Activated T-helper 1 cell treated with anti-CD3 and anti-CD28 coated beads, Interleukin-12 subunit alpha, Interleukin-12 subunit beta, Interleukin-2, Interleukin-4 antibody, amounts not matched to agents 30 ng/mL and 10 ng/mL and 1 ng/mL, durations not matched to agents 14 hours and 24 hours and 36 hours (primary cell): ENCODE results near the gene ATXN7. TPM values are rescaled to one million over a fixed set of nuclear protein-coding genes. Genes with fewer than 3 reads are reported as not detected.
A peak's percentile ranks its signal among the peaks of the same experiment; 100 is the strongest.

Source experiments
- DNase-seq: peaks from one replicate; pipeline ENCODE4 v3.0.0; 2021; ENCODE audit warnings: low spot score
- H3K27ac Mint-ChIP-seq: one replicate; pipeline ENCODE4 v1.8.0; 2021; ENCODE audit warnings: mild to moderate bottlenecking, mixed read lengths
- H3K27me3 Mint-ChIP-seq: one replicate; pipeline ENCODE4 v1.8.0; 2022; ENCODE audit warnings: mild to moderate bottlenecking, moderate library complexity, mixed read lengths; ENCODE audit not compliant: insufficient read depth
- H3K36me3 Mint-ChIP-seq: one replicate; pipeline ENCODE4 v1.8.0; 2021; ENCODE audit warnings: low read depth, mixed read lengths
- H3K4me1 Mint-ChIP-seq: one replicate; pipeline ENCODE4 v1.8.0; 2021; ENCODE audit warnings: low read depth, mixed read lengths
- H3K4me3 Mint-ChIP-seq: one replicate; pipeline ENCODE4 v1.8.0; 2021; ENCODE audit warnings: mild to moderate bottlenecking, moderate library complexity, mixed read lengths
- H3K9me3 Mint-ChIP-seq: one replicate; pipeline ENCODE4 v1.8.0; 2021; ENCODE audit warnings: mixed read lengths
- intact Hi-C: fragments of 100-400 bp; cut with micrococcal nuclease; formaldehyde crosslinking; loops from one replicate; pipeline ENCODE4 v1.15.1; 2024
- total RNA-seq: library from RNA; stranded (reverse); gene quantifications from 2 replicates; pipeline ENCODE4 v1.2.3, GENCODE V29; 2022

Gene ATXN7
- 40.7 and 48.2 TPM in 2 replicates for total RNA-seq

- Mint-ChIP-seq H3K4me1 (peaks cover 67% of the 10 kb centered on the region), H3K27ac (peak within 1 kb of the TSS; percentile 94), H3K27me3 (no peaks in the 10 kb centered on the region), H3K36me3 (peaks cover 24% of the 10 kb centered on the region), H3K9me3 (no peaks in the 10 kb centered on the region), H3K4me3 (peak within 1 kb of the TSS; percentile 91)
- intact Hi-C loops, result loop anchor here (1.0 to 5.0 kb wide), 5 partner anchors 48 to 619 kb away; partner anchors contain the start of gene PSMD6
- peak; percentile 72 for DNase-seq
Measured at GRCh38 chr3:63863150-63864007, at the start of gene ATXN7, which contains the start of gene THOC7. TSS of gene ATXN7 (plus strand) at chr3:63863867. CDS start at chr3:63912599, 48,732 bp downstream. TSS of gene THOC7 (minus strand) at chr3:63863805. CDS start at chr3:63863790, 15 bp downstream.

DNA sequence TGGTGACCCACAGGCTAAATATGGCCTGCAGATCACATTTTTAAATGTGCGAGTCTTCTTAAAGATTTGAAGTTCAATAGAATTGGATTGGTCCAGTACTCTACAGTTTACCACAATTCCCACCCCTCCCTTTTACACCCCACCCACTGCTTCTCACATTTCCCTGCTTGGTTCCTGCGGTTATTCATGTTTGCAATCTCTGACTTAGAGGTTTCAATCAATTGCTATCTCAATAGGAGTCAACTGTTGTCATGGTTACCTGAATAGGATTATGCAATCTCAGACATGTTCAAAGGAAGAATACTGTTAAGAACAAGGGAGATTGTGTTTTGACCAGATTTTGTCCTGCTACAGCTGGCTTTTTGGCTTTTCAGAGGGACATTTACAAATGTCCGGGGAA, 49.4 kb upstream of the ATXN7 start:
- intact Hi-C loops, result no loop called here

DNA sequence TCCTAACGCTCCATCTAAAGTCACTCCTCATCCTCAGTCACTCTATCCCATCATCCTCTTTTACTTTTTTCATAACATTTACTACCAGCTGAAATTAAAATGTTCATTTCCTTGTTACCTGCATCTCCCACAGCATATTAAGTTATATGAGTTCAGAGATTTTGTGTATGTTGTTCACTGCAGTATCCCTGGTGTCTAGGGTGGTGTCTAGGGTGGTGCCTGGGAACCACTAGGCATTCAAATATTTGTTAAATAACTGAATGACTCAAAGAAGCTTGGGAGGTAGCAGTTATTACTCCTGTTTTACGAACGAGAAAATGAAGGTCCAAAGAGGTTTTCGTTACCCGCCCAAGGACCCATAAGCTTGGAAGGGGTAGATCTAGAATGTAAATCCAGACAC, 46.4 kb upstream of the ATXN7 start:
- Mint-ChIP-seq H3K4me1 (no peaks in the 10 kb centered on the region), H3K9me3 (no peaks in the 10 kb centered on the region), H3K27me3 (no peaks in the 10 kb centered on the region), H3K36me3 (peaks cover 3% of the 10 kb centered on the region), H3K4me3 (no peak overlapping the region), H3K27ac (no peak overlapping the region)
- intact Hi-C loops, result no loop called here
- no peak for DNase-seq

More for the DNA sequence above, 49.4 kb upstream of the ATXN7 start:
- Mint-ChIP-seq H3K4me1 (no peaks in the 10 kb centered on the region), H3K27ac (no peak overlapping the region), H3K36me3 (peaks cover 3% of the 10 kb centered on the region), H3K4me3 (no peak overlapping the region), H3K9me3 (no peaks in the 10 kb centered on the region), H3K27me3 (no peaks in the 10 kb centered on the region)
- no peak for DNase-seq

- Mint-ChIP-seq H3K36me3 (peaks cover 3% of the 10 kb centered on the region), H3K4me1 (no peaks in the 10 kb centered on the region), H3K4me3 (no peak overlapping the region), H3K27me3 (no peaks in the 10 kb centered on the region), H3K9me3 (no peaks in the 10 kb centered on the region), H3K27ac (no peak overlapping the region)
- peak; percentile 34 for DNase-seq
- intact Hi-C loops, result loop anchor here (1.0 kb wide), 1 partner anchor 467 kb away; no protein-coding TSS in a partner anchor
Measured at GRCh38 chr3:63818282-63819150, 45.2 kb upstream of the ATXN7 start.

GRCh38 chr3:63819151-63819398, 44.6 kb upstream of the ATXN7 start, which contains the start of gene C3orf49:
TSS of gene C3orf49 (plus strand) at chr3:63819299. CDS start at chr3:63819472, 173 bp downstream.
- peaks cover 3% of the 10 kb centered on the region for H3K36me3 Mint-ChIP-seq
- H3K27ac Mint-ChIP-seq, result no peak within 1 kb of the TSS
- H3K4me3 Mint-ChIP-seq, result no peak within 1 kb of the TSS
- no peak for DNase-seq
- H3K27me3 Mint-ChIP-seq, result no peaks in the 10 kb centered on the region
- no peaks in the 10 kb centered on the region for H3K4me1 Mint-ChIP-seq
- intact Hi-C loops, result no loop called here
- no peaks in the 10 kb centered on the region for H3K9me3 Mint-ChIP-seq

DNA sequence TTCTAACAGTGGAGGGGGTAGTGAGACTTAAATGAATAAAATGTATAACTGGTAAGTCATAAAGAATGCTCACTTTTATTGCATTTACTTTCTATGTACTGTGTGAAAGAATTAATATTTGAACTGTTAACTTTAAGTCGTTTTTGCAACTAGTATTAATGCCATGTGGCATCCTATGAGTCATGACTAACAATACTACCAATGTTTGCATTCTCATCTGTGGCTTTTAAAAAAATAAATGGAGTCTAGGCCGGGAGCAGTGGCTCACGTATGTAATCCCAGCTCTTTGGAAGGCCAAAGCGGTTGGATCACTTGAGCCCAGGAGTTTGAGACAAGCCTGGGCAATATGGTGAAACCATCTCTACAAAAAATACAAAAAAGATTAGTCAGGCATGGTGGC, 39.4 kb upstream of the ATXN7 start:
- no peak overlapping the region for H3K27ac Mint-ChIP-seq
- intact Hi-C loops, result no loop called here

GRCh38 chr3:63830526-63830925, 33.1 kb upstream of the ATXN7 start:
- Mint-ChIP-seq H3K36me3 (peaks cover 22% of the 10 kb centered on the region), H3K4me3 (no peak overlapping the region), H3K4me1 (no peaks in the 10 kb centered on the region), H3K9me3 (no peaks in the 10 kb centered on the region), H3K27me3 (no peaks in the 10 kb centered on the region), H3K27ac (no peak overlapping the region)
- DNase-seq, result no peak
- intact Hi-C loops, result no loop called here

More for the DNA sequence above, 39.4 kb upstream of the ATXN7 start:
- Mint-ChIP-seq H3K36me3 (peaks cover 2% of the 10 kb centered on the region), H3K4me1 (no peaks in the 10 kb centered on the region), H3K27me3 (no peaks in the 10 kb centered on the region), H3K9me3 (no peaks in the 10 kb centered on the region), H3K4me3 (no peak overlapping the region)
- no peak for DNase-seq

DNA sequence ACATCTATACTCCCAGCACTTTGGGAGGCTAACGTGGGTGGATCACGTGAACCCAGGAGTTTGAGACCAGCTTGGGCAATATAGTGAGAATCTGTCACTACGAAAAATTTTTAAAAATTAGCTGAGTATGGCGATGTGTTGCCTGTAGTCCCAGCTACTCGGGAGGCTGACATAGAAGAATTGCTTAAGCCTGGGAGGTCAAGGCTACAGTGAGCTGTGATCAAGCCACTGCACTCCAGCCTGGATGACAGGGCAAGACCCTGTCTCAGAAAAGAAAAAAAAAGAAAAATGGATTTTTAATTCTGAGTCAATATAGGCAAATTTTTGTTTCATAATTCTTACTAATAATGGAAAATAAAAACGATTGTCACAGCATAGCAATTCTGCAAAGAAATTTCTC, 31.3 kb upstream of the ATXN7 start:
- Mint-ChIP-seq H3K4me3 (no peak overlapping the region), H3K4me1 (no peaks in the 10 kb centered on the region), H3K9me3 (no peaks in the 10 kb centered on the region), H3K36me3 (peaks cover 29% of the 10 kb centered on the region), H3K27me3 (no peaks in the 10 kb centered on the region), H3K27ac (no peak overlapping the region)
- intact Hi-C loops, result no loop called here
- DNase-seq, result no peak

DNA sequence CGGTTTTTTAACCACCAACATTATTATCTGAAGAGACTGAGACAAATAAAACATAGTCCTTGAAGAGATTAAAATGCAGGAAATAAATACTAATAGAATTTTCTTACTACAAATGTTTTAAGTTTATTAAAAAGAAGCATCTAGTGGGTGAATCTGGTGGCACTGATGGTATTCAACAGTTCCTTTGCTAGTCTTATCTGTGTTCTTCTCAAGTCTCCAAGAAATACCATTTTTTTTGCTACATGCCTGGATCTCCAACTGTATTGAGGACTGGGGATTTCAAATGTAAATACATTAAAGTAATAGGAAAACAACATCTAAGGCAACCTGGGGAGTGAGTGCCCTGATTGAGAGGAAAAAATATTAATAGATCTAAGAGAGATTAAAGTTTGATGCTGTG, 22.0 kb upstream of the ATXN7 start:
- no peak for DNase-seq
- Mint-ChIP-seq H3K4me3 (no peak overlapping the region), H3K36me3 (peaks cover 12% of the 10 kb centered on the region), H3K27me3 (no peaks in the 10 kb centered on the region), H3K4me1 (no peaks in the 10 kb centered on the region), H3K9me3 (peaks cover 8% of the 10 kb centered on the region), H3K27ac (no peak overlapping the region)
- intact Hi-C loops, result no loop called here

DNA sequence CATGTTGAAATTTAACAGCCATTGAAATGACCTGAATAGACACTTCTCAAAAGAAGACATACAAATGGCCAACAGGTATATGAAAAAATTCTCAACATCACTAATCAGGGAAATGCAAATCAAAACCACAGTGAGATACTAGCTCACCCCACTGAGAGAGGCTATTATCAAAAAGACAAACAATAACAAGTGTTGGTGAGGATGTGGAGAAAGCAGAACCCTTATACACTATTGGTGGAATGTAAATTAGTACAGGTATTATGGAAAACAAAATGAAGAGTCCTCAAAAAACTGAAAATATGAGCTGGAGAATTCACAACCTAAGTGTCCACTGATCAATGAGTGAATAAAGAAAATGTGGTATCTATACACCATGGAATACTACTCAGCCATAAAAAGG, 21.5 kb upstream of the ATXN7 start:
- no peaks in the 10 kb centered on the region for H3K27me3 Mint-ChIP-seq
- DNase-seq, result no peak
- intact Hi-C loops, result no loop called here
- peaks cover 12% of the 10 kb centered on the region for H3K36me3 Mint-ChIP-seq
- no peak overlapping the region for H3K4me3 Mint-ChIP-seq
- H3K9me3 Mint-ChIP-seq, result peaks cover 8% of the 10 kb centered on the region
- H3K27ac Mint-ChIP-seq, result no peak overlapping the region
- no peaks in the 10 kb centered on the region for H3K4me1 Mint-ChIP-seq

DNA sequence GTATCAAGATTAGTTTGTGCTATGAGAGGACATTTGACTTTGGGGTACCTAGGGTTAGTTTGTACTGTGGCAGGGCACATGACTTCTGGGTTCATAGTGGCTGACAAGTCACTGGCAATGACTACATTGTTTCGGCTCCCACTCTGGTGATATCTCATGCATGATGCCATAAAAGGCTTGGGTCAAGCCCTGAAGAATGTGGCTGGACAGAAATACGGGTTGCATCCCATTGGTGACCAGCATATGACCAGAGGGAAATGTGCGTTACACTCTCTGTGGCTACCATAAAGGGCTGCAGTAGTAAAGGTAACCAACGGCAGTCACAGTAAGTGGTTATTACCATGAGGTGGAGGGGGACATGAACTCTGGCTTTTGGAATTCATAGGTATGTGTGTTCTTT, 18.5 kb upstream of the ATXN7 start:
- H3K9me3 Mint-ChIP-seq, result peaks cover 8% of the 10 kb centered on the region
- H3K4me1 Mint-ChIP-seq, result no peaks in the 10 kb centered on the region
- peaks cover 9% of the 10 kb centered on the region for H3K36me3 Mint-ChIP-seq
- H3K27ac Mint-ChIP-seq, result no peak overlapping the region
- intact Hi-C loops, result no loop called here
- no peaks in the 10 kb centered on the region for H3K27me3 Mint-ChIP-seq
- H3K4me3 Mint-ChIP-seq, result no peak overlapping the region
- DNase-seq, result no peak

DNA sequence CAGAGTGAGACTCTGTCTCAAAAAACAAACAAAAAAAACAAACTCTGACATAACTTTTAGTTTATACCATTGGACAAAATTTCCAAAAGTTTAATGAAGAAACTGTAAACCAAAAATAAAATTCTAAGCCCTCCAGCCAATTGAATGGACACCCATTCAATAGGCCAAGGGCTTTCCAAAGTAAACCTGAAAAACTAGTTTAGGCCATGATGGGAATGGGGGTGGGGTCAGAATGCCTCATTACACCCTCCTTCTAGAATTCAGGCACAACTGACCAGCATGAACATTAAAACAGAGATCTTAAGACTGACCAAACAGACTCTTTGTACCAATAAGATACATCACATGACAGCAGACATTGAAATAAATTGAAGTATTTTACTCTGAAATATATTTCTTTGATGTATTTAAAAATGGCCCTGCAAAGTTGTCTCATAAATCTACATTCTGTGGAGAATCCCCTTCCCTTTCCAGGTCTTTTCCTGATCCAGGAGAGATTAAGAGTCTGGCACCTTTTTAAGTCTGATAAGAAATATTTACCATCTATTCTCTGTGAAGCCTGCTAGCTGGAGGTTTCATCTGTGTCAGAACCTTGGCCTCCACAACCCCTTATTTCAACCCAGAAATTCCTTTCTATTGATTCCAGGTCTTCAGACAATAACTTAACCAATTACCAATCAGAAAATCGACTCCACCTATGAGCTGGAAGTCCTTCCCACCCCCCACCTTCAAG, 15.8 kb upstream of the ATXN7 start:
- H3K27me3 Mint-ChIP-seq, result no peaks in the 10 kb centered on the region
- peaks cover 4% of the 10 kb centered on the region for H3K36me3 Mint-ChIP-seq
- peaks cover 7% of the 10 kb centered on the region for H3K4me1 Mint-ChIP-seq
- no peak overlapping the region for H3K27ac Mint-ChIP-seq
- no peak overlapping the region for H3K4me3 Mint-ChIP-seq
- DNase-seq, result no peak
- intact Hi-C loops, result no loop called here
- no peaks in the 10 kb centered on the region for H3K9me3 Mint-ChIP-seq
